Measurements from ENCODE around the gene ACRBP. TPM values are rescaled to one million over a fixed set of nuclear protein-coding genes. Genes with fewer than 3 reads are reported as not detected.

ACRBP gene
- total and polyA plus RNA-seq, 4 donors = 0.39 to 1.5 (median 0.65) TPM

DNA sequence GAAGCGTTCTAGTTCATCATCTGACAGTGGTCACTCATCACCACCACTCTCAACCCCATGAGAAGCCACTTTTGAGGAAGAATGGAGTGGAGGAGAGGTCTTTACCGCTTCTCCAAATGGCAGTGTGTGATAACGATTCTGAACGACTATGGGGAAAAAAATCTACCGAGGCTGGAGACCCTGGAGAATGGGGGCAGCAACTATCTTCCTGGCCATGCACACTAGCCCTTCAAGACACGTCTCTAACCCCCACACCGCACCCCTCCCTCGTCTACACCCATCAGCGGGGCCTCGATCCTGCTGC is 15.3 kb upstream of the ACRBP start:
- no peak for DNase-seq (ENCODE audit: low spot score)
- peaks cover 4 to 11% (median 11%) of the 10 kb centered on the region in 4 donors for H3K4me1 ChIP-seq (ENCODE audit: control insufficient read depth in 4 of 4, insufficient read depth in 4 of 4, low read length in 3 of 4)
- TF ChIP-seq, protein P1, sequence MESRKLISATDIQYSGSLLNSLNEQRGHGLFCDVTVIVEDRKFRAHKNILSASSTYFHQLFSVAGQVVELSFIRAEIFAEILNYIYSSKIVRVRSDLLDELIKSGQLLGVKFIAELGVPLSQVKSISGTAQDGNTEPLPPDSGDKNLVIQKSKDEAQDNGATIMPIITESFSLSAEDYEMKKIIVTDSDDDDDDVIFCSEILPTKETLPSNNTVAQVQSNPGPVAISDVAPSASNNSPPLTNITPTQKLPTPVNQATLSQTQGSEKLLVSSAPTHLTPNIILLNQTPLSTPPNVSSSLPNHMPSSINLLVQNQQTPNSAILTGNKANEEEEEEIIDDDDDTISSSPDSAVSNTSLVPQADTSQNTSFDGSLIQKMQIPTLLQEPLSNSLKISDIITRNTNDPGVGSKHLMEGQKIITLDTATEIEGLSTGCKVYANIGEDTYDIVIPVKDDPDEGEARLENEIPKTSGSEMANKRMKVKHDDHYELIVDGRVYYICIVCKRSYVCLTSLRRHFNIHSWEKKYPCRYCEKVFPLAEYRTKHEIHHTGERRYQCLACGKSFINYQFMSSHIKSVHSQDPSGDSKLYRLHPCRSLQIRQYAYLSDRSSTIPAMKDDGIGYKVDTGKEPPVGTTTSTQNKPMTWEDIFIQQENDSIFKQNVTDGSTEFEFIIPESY (IDR thresholded peaks at IDR 0.05) = no peak
- TF ChIP-seq RAD21 (IDR thresholded peaks at IDR 0.05) (no peak), NR2F2 (IDR thresholded peaks at IDR 0.05) (no peak), YY1 (IDR thresholded peaks at IDR 0.05) (no peak), HNF4A (conservative IDR thresholded peaks at IDR 0.05) (no peak), MAX (IDR thresholded peaks at IDR 0.05) (no peak), GABPA (IDR thresholded peaks at IDR 0.05 in 1 of 2, conservative IDR thresholded peaks at IDR 0.05 in 1 of 2) (no peak), SP1 (IDR thresholded peaks at IDR 0.05) (no peak), RXRA (IDR thresholded peaks at IDR 0.05) (no peak), HNF4G (IDR thresholded peaks at IDR 0.05) (no peak)
- TF ChIP-seq, protein P2, sequence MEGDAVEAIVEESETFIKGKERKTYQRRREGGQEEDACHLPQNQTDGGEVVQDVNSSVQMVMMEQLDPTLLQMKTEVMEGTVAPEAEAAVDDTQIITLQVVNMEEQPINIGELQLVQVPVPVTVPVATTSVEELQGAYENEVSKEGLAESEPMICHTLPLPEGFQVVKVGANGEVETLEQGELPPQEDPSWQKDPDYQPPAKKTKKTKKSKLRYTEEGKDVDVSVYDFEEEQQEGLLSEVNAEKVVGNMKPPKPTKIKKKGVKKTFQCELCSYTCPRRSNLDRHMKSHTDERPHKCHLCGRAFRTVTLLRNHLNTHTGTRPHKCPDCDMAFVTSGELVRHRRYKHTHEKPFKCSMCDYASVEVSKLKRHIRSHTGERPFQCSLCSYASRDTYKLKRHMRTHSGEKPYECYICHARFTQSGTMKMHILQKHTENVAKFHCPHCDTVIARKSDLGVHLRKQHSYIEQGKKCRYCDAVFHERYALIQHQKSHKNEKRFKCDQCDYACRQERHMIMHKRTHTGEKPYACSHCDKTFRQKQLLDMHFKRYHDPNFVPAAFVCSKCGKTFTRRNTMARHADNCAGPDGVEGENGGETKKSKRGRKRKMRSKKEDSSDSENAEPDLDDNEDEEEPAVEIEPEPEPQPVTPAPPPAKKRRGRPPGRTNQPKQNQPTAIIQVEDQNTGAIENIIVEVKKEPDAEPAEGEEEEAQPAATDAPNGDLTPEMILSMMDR (IDR thresholded peaks at IDR 0.05; ENCODE audit: low read depth, low read length, missing input control) = no peak
- peak overlapping the region; percentile 66 to 99 (median 94) for H3K4me3 ChIP-seq (ENCODE audit: low read depth in 1 of 3, low read length in 3 of 3)
- 2% methylated on average over 10 of the region's 10 CpGs for WGBS
- H3K36me3 ChIP-seq (ENCODE audit: control insufficient read depth in 4 of 4, insufficient read depth in 3 of 4, low read depth in 1 of 4, low read length in 3 of 4) = peaks cover 6 to 11% (median 8%) of the 10 kb centered on the region in 4 donors
- H3K9me3 ChIP-seq (ENCODE audit: control insufficient read depth in 4 of 4, low read length in 3 of 4) = no peaks in the 10 kb centered on the region
- no peaks in the 10 kb centered on the region for H3K27me3 ChIP-seq (ENCODE audit: control insufficient read depth in 4 of 4, insufficient read depth in 4 of 4, low read length in 3 of 4)
- peak overlapping the region; percentile 53 to 57 for H3K27ac ChIP-seq (ENCODE audit: low read depth in 1 of 2, low read length in 2 of 2)
- H3K9ac ChIP-seq (ENCODE audit: low read depth in 1 of 2, low read length in 2 of 2) = peak overlapping the region; percentile 41 to 83

- no peaks in the 10 kb centered on the region for H3K27me3 ChIP-seq (ENCODE audit: control insufficient read depth in 4 of 4, insufficient read depth in 4 of 4, low read length in 3 of 4)
- no peak overlapping the region for H3K9ac ChIP-seq (ENCODE audit: low read depth in 1 of 2, low read length in 2 of 2)
- no peak overlapping the region for H3K27ac ChIP-seq (ENCODE audit: low read depth in 1 of 2, low read length in 2 of 2)
- TF ChIP-seq JUND (IDR thresholded peaks at IDR 0.05) = no peak
- TF ChIP-seq REST (IDR thresholded peaks at IDR 0.05) = no peak
- no peak for TF ChIP-seq TAF1 (conservative IDR thresholded peaks at IDR 0.05)
- TF ChIP-seq, protein P1 (IDR thresholded peaks at IDR 0.05) = no peak
- TF ChIP-seq HNF4G (IDR thresholded peaks at IDR 0.05) = no peak
- no peak for TF ChIP-seq MAX (IDR thresholded peaks at IDR 0.05)
- TF ChIP-seq FOXA2 (IDR thresholded peaks at IDR 0.05) = no peak
- no peak for TF ChIP-seq RXRA (IDR thresholded peaks at IDR 0.05)
- no peak for TF ChIP-seq SP1 (IDR thresholded peaks at IDR 0.05)
- TF ChIP-seq RAD21 (IDR thresholded peaks at IDR 0.05) = no peak
- WGBS = 96% methylated on average over 5 of the region's 5 CpGs
- H3K36me3 ChIP-seq (ENCODE audit: control insufficient read depth in 4 of 4, insufficient read depth in 3 of 4, low read depth in 1 of 4, low read length in 3 of 4) = peaks cover 5 to 45% (median 35%) of the 10 kb centered on the region in 4 donors
- DNase-seq (ENCODE audit: low spot score) = no peak
- H3K9me3 ChIP-seq (ENCODE audit: control insufficient read depth in 4 of 4, low read length in 3 of 4) = no peaks in the 10 kb centered on the region
- H3K4me1 ChIP-seq (ENCODE audit: control insufficient read depth in 4 of 4, insufficient read depth in 4 of 4, low read length in 3 of 4) = peaks cover 0 to 11% (median 4%) of the 10 kb centered on the region in 4 donors
- no peak overlapping the region for H3K4me3 ChIP-seq (ENCODE audit: low read depth in 1 of 3, low read length in 3 of 3)
These were observed 6.8 kb upstream of the ACRBP start for GRCh38 chr12:6653987-6654386.
